Small intestine (tissue), 7 donors: ENCODE measurements around the gene MEIOC. TPM values are rescaled to one million over a fixed set of nuclear protein-coding genes. Genes with fewer than 3 reads are reported as not detected.
"Not testable (repeated sequence)": the region's sequence is repeated elsewhere in the genome, so short reads cannot be mapped to it uniquely, and the experiment has no call there.

Source experiments
- DNase-seq, 2 donors: peaks; one replicate each; pipeline versions ENCODE4 v3.0.0 to v3.0.0-alpha.2; 2013
- FAIRE-seq: peaks from 2 replicates; lab custom pipeline; 2012; peaks lifted over from hg19 to GRCh38; lab: Jason Lieb, UNC
- H3K27ac ChIP-seq, 3 donors: one replicate each; pipeline ENCODE4 v1.5.1; 2013; ENCODE audit warnings: low read length in 2 of 3, mild to moderate bottlenecking in 2 of 3, control low read depth in 1 of 3, inconsistent platforms in 1 of 3, low read depth in 1 of 3, moderate library complexity in 1 of 3
- H3K27me3 ChIP-seq, 3 donors: one replicate each; pipeline ENCODE4 v1.6.1; 2013; ENCODE audit warnings: low read length in 3 of 3, inconsistent platforms in 1 of 3; ENCODE audit not compliant: control insufficient read depth in 3 of 3, insufficient read depth in 3 of 3
- H3K36me3 ChIP-seq, 3 donors: one replicate each; pipeline ENCODE4 v1.6.1; 2013; ENCODE audit warnings: low read length in 3 of 3, inconsistent platforms in 1 of 3, low read depth in 1 of 3, mild to moderate bottlenecking in 1 of 3, moderate library complexity in 1 of 3; ENCODE audit not compliant: control insufficient read depth in 3 of 3, insufficient read depth in 2 of 3
- H3K4me1 ChIP-seq, 3 donors: one replicate each; pipeline ENCODE4 v1.6.1; 2013; ENCODE audit warnings: low read length in 2 of 3, inconsistent platforms in 1 of 3, low read depth in 1 of 3, mild to moderate bottlenecking in 1 of 3, moderate library complexity in 1 of 3; ENCODE audit not compliant: control insufficient read depth in 3 of 3, insufficient read depth in 2 of 3
- H3K4me3 ChIP-seq, 3 donors: one replicate each; pipeline ENCODE4 v1.5.1; 2013; ENCODE audit warnings: low read length in 3 of 3, control low read depth in 1 of 3, inconsistent platforms in 1 of 3, low read depth in 1 of 3, mild to moderate bottlenecking in 1 of 3, moderate library complexity in 1 of 3
- H3K9me3 ChIP-seq, 2 donors: one replicate each; pipeline ENCODE4 v1.6.1; 2013; ENCODE audit warnings: low read depth in 1 of 2, low read length in 1 of 2; ENCODE audit not compliant: control insufficient read depth in 2 of 2, insufficient read depth in 1 of 2
- WGBS, 3 donors: extraction: QIAGEN DNeasy Blood & Tissue Kit; methylation state at CpG; one replicate each; pipeline ENCODE4 v1.1.7; 2013; 5-methylcytosine and 5-hydroxymethylcytosine counted together
- polyA plus RNA-seq, 4 donors: library from polyadenylated mRNA; stranded (reverse) in 3 of 4; unstranded in 1 of 4; fragments of 200-250 nt in 3 of 4; fragments of 120-200 nt in 1 of 4; gene quantifications; one replicate each; pipeline versions ENCODE4 v1.2.1 to v1.2.3, GENCODE V29; 2013
- donor health status: healthy with polysubstance abuse.
- donor health status: control.
- donor health status: control.
- donor health status: Bipolar disorder and iron deficiency.
- donor health status: healthy.

MEIOC gene
- polyA plus RNA-seq, 4 donors: 0.06 to 0.59 TPM; not detected in 2

DNA sequence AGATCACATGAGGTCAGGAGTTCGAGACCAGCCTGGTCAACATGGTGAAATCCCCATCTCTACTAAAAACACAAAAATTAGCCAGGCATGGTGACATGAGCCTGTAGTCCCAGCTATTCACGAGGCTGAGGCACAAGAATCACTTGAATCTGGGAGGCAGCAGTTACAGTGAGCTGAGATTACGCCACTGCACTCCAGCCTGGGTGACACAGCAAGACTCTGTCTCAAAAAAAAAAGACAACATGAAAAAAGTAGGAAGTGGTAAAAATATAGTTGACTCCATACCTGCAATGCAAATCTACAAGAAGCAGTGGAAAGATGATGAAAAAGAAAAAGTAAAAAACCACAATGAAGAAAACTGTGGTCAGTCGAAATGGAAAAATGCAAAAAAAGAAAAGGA, 27.0 kb downstream of the MEIOC start:
- H3K4me3 ChIP-seq, H3K27ac ChIP-seq, H3K27me3 ChIP-seq, DNase-seq, H3K4me1 ChIP-seq, FAIRE-seq, H3K9me3 ChIP-seq: not testable (repeated sequence)
- WGBS, 3 donors: 87 to 94% (median 89%) methylated on average over 4 of the region's 4 CpGs
- peaks cover 6 to 33% (median 12%) of the 10 kb centered on the region in 3 donors for H3K36me3 ChIP-seq

DNA sequence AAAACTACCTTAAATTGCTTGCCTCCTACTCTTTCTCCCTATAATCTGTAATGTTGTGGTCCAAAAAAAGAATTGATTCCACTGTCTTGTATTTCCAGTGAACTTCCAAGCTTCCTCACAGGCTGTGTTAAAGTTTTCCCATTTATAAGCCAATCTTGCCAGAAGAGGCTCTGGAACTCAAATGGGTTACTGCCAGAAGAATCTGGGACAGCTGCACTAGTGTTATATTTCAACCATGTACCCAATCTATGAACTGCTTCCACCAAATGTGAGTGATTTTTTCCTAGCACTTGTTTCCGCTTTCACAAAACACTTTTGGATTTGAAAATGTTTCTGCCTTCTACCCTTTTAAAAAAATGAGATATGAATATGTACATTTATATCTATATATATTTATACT, 31.5 kb downstream of the MEIOC start:
- FAIRE-seq: no peak

DNA sequence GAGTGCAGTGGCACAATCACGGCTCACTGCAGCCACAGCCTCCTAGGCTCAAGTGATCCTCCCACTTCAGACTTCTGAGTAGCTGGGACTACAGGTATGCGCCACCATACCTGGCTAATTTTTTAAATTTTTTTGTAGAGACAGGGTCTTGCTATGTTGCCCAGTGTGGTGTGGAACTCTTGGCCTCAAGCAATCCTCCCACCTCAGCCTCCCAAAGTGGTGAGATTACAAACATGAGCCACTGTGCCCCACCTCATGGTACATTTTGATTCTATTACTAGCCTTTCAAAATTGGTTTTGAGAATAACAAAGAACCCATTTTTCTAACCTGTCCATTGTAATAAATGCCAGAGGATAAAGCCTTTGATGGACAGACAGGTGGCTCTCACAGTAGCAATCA, 31.9 kb downstream of the MEIOC start:
- DNase-seq (no peak), FAIRE-seq (no peak)
- Histone ChIP-seq H3K27me3 (no peaks in the 10 kb centered on the region), H3K4me1 (peaks cover 0 to 11% (median 0%) of the 10 kb centered on the region in 3 donors), H3K9me3 (no peaks in the 10 kb centered on the region), H3K36me3 (peaks cover 4 to 14% (median 5%) of the 10 kb centered on the region in 3 donors), H3K27ac (peak overlapping the region in 1 of 3 donors; percentile 81), H3K4me3 (peak overlapping the region in 1 of 3 donors; percentile 96)
- 91 to 94% (median 91%) methylated on average over 2 of the region's 2 CpGs for WGBS, 3 donors

More for the DNA sequence above, 31.5 kb downstream of the MEIOC start:
- H3K27ac ChIP-seq: no peak overlapping the region
- H3K4me1 ChIP-seq: peaks cover 0 to 11% (median 0%) of the 10 kb centered on the region in 3 donors
- peaks cover 4 to 16% (median 5%) of the 10 kb centered on the region in 3 donors for H3K36me3 ChIP-seq
- DNase-seq: no peak
- H3K4me3 ChIP-seq: no peak overlapping the region
- 88 to 97% (median 94%) methylated on average over 1 of the region's 1 CpG for WGBS, 3 donors
- H3K9me3 ChIP-seq: no peaks in the 10 kb centered on the region
- H3K27me3 ChIP-seq: no peaks in the 10 kb centered on the region

DNA sequence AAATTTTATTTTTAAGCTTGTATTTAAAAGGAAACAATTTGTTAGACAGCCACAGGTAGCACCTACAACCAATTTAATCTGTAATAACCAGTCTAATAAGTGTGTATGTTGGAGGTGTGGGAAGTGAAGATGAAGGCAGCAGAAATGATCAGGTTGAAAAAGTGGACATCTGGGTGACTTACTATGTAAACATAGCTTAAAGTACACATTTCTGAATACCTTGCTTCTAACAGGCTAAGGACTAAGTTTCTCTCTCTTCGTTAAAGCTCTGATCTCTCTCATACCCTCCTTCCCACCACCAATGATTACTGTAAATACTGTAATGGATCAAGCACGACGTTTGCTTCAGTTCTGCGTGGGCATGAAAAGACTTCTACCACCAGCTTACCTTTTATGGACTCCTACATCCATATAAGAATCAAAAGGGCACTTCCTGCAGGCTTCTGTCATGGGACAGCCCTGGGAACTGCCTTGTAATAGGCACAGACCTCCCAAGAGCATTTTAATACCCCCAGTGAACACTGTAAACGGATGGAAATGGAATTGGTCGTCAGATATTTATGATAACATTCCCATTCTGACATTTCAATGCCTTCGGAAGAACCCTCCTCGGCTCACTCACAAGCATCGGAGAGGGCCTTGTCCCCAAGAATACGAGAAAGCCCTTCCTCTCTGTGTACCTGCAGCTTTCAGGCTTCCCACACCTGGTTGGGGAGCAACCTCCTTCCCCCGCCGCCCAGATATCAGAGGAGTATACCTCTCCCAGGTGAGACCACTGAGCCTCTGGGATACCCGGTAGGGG, 32.6 kb downstream of the MEIOC start:
- peak overlapping the region; percentile 58 to 96 (median 81) for H3K27ac ChIP-seq
- DNase-seq: peak in 1 of 2 donors; percentile 3
- no peaks in the 10 kb centered on the region for H3K27me3 ChIP-seq
- WGBS, 3 donors: 2 to 3% (median 2%) methylated on average over 13 of the region's 13 CpGs
- H3K9me3 ChIP-seq: no peaks in the 10 kb centered on the region
- H3K36me3 ChIP-seq: peaks cover 3 to 12% (median 4%) of the 10 kb centered on the region in 3 donors
- peak overlapping the region; percentile 76 to 96 (median 82) for H3K4me3 ChIP-seq
- H3K4me1 ChIP-seq: peaks cover 0 to 11% (median 0%) of the 10 kb centered on the region in 3 donors
- no peak for FAIRE-seq

DNA sequence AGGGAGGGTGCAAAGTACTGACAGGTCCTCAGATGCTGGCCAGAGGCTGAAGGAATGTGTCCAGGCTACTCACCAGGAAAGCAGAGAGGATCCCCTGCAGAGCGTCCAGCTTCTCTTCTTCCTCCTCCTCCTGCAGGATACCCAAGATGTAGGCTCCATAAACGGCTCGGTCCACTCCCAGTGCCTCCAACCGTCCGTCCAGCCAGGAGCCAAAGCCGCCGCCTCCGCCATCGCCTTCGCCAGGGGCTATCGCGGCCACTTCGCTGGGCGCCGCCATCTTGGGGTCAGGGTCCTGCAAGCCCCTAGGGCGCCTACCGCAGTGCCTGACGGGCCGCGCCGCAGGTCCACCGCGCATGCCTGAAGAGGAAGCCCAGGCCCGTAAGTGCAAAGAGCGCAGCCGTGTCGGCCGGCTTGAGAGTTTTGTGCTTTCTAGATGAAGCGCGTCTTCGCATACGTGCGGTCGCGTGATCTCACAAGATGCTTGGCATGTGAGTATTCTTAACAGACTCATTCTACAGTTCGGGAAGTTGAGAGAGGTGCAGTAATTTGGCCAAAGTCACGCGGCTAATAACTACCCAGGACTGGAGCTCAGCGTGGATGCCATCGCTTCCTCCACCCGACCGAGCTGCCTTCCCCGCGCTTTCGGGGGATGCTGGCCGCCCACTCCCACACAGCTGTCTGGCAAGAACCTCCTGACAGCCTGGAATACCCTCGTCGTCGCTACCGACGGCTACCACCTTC, 33.4 kb downstream of the MEIOC start, which contains the start of gene CCDC43:
TSS of gene CCDC43 (minus strand) at position 300 of the 741 bp plus-strand sequence. CDS start at position 277, 23 bp downstream.
- peak within 1 kb of the TSS; percentile 75 to 96 (median 81) for H3K27ac ChIP-seq
- no peaks in the 10 kb centered on the region for H3K27me3 ChIP-seq
- DNase-seq (peak; percentile 92 to 96), FAIRE-seq (no peak)
- H3K9me3 ChIP-seq: no peaks in the 10 kb centered on the region
- peaks cover 1 to 8% (median 4%) of the 10 kb centered on the region in 3 donors for H3K36me3 ChIP-seq
- H3K4me1 ChIP-seq: peaks cover 0 to 11% (median 0%) of the 10 kb centered on the region in 3 donors
- peak within 1 kb of the TSS; percentile 76 to 96 (median 82) for H3K4me3 ChIP-seq
- 0 to 1% (median 0%) methylated on average over 47 to 51 of the region's 51 CpGs for WGBS, 3 donors

DNA sequence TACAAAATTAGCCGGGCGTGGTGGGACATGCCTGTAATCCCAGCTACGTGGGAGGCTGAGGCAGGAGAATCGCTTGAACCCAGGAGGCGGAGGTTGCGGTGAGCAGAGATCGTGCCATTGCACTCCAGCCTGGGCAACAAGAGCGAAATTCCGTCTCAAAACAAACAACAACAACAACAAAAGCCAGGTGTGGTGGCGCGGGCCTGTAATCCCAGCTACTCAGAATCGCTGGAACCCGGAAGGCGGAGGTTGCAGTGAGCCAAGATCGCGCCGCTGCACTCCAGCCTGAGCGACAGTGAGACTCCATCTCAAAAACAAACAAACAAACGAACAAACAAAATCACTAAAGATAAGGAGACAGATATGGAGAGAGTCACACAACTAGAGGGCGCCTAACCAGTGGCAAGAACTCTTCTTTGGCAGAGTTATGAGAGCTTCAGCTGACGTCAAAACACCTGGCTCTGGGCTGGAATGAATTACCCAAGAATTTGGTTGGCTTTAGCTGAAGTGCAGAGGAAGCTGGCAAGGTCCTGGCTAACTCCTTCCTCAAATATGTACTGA, 34.6 kb downstream of the MEIOC start:
- not testable (repeated sequence) for H3K27me3 ChIP-seq, H3K4me3 ChIP-seq, H3K27ac ChIP-seq, H3K36me3 ChIP-seq, FAIRE-seq, H3K9me3 ChIP-seq, DNase-seq
- 81 to 85% (median 82%) methylated on average over 21 of the region's 21 CpGs for WGBS, 3 donors
- H3K4me1 ChIP-seq: peaks cover 0 to 11% (median 0%) of the 10 kb centered on the region in 3 donors

DNA sequence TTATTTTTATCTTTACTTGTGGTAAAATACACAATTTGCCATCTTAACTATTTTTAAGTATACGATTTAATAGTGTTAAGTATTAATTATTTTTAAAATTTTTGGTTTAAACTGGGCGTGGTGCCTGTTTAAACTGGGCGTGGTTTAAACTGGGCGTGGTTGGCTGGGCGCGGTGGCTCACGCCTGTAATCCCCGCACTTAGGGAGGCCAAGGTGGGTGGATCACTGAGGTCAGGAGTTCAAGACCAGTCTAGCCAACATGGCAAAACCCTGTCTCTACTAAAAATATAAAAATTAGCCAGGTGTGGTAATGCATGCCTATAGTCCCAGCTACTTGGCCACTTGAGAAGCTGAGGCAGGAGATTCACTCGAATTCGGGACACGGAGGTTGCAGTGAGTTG, 37.3 kb downstream of the MEIOC start:
- 42 to 69% (median 64%) methylated on average over 11 of the region's 11 CpGs for WGBS, 3 donors
- DNase-seq: no peak
- no peaks in the 10 kb centered on the region for H3K9me3 ChIP-seq
- no peak overlapping the region for H3K27ac ChIP-seq
- no peak overlapping the region for H3K4me3 ChIP-seq
- no peaks in the 10 kb centered on the region for H3K36me3 ChIP-seq
- FAIRE-seq: no peak
- peaks cover 0 to 7% (median 0%) of the 10 kb centered on the region in 3 donors for H3K4me1 ChIP-seq
- H3K27me3 ChIP-seq: no peaks in the 10 kb centered on the region

DNA sequence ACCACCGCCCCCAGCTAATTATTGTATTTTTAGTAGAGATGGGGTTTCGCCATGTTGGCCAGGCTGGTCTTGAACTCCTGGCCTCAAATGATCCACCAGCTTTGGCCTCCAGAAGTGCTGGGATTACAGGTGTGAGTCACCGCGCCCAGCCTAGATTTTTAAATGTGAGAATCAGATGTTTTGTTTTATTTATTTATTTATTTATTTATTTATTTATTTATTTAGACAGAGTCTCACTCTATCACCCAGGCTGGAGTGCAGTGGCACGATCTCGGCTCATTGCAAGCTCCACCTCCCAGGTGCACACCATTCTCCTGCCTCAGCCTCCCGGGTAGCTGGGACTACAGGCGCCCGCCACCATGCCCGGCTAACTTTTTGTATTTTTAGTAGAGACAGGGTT, 44.0 kb downstream of the MEIOC start:
- H3K4me1 ChIP-seq, H3K27me3 ChIP-seq, H3K27ac ChIP-seq, FAIRE-seq, DNase-seq, H3K36me3 ChIP-seq, H3K9me3 ChIP-seq, H3K4me3 ChIP-seq: not testable (repeated sequence)
- 79 to 87% (median 87%) methylated on average over 10 of the region's 10 CpGs for WGBS, 3 donors
